Measurements from ENCODE around the gene HHAT. TPM values are rescaled to one million over a fixed set of nuclear protein-coding genes. Genes with fewer than 3 reads are reported as not detected.

Gene HHAT
- total RNA-seq, 2 experiments from 2014 or later: 5.2 to 9.5 TPM

GRCh38 chr1:210633636-210634035 lies 304.9 kb downstream of the HHAT start:
- ChIA-PET CTCF (ENCODE audit: unreplicated experiment) (no interaction called here), POLR2A (interaction anchor here (0.7 kb wide), 1 partner anchor 63 kb away, joined by 3 read pairs; no protein-coding TSS in a partner anchor)
- no peak overlapping the region for H3K4me3 ChIP-seq (ENCODE audit: low read depth, low read length, poor library complexity, severe bottlenecking)
- no peaks in the 10 kb centered on the region for H3K79me2 ChIP-seq (ENCODE audit: insufficient read depth, low read depth, low read length)
- TF ChIP-seq CTCF (conservative IDR thresholded peaks at IDR 0.05; ENCODE audit: low read length) (no peak), EZH2phosphoT487 (IDR thresholded peaks at IDR 0.05; ENCODE audit: borderline replicate concordance, low read depth, low read length) (no peak)
- intact Hi-C loops (cut with micrococcal nuclease; ENCODE audit: unreplicated experiment): no loop called here
- no peaks in the 10 kb centered on the region for H3K9me3 ChIP-seq (ENCODE audit: low read length)
- no peak overlapping the region for H3K4me2 ChIP-seq (ENCODE audit: low read length)
- DNase-seq (ENCODE audit: low spot score): no peak
- H3K9me2 ChIP-seq (ENCODE audit: insufficient read depth, low read length): no peaks in the 10 kb centered on the region
- H3K36me3 ChIP-seq (ENCODE audit: insufficient read depth, low read length): no peaks in the 10 kb centered on the region
- no peaks in the 10 kb centered on the region for H3K4me1 ChIP-seq (ENCODE audit: insufficient read depth, low read length, poor library complexity, severe bottlenecking)
- BruUV-seq (replicated peaks): no TSS peak
- no peaks in the 10 kb centered on the region for H4K20me1 ChIP-seq (ENCODE audit: insufficient read depth, low read length)
- H2AFZ ChIP-seq (ENCODE audit: low read length): no peak overlapping the region
- no peak overlapping the region for H3K27ac ChIP-seq (ENCODE audit: low read depth, low read length, poor library complexity, severe bottlenecking)

- no peaks in the 10 kb centered on the region for H3K36me3 ChIP-seq (ENCODE audit: insufficient read depth, low read length)
- no peak overlapping the region for H3K27ac ChIP-seq (ENCODE audit: low read depth, low read length, poor library complexity, severe bottlenecking)
- no peaks in the 10 kb centered on the region for H4K20me1 ChIP-seq (ENCODE audit: insufficient read depth, low read length)
- DNase-seq (ENCODE audit: low spot score): no peak
- TF ChIP-seq EZH2phosphoT487 (IDR thresholded peaks at IDR 0.05; ENCODE audit: borderline replicate concordance, low read depth, low read length) (no peak), CTCF (conservative IDR thresholded peaks at IDR 0.05; ENCODE audit: low read length) (no peak)
- H3K9me2 ChIP-seq (ENCODE audit: insufficient read depth, low read length): no peaks in the 10 kb centered on the region
- H3K79me2 ChIP-seq (ENCODE audit: insufficient read depth, low read depth, low read length): no peaks in the 10 kb centered on the region
- H3K4me1 ChIP-seq (ENCODE audit: insufficient read depth, low read length, poor library complexity, severe bottlenecking): no peaks in the 10 kb centered on the region
- POLR2A ChIA-PET: no interaction called here
- intact Hi-C loops (cut with micrococcal nuclease; ENCODE audit: unreplicated experiment): no loop called here
- no peak overlapping the region for H2AFZ ChIP-seq (ENCODE audit: low read length)
- no TSS peak for BruUV-seq (replicated peaks)
- CTCF ChIA-PET (ENCODE audit: unreplicated experiment): no interaction called here
- no peak overlapping the region for H3K4me2 ChIP-seq (ENCODE audit: low read length)
- no peaks in the 10 kb centered on the region for H3K9me3 ChIP-seq (ENCODE audit: low read length)
- H3K4me3 ChIP-seq (ENCODE audit: low read depth, low read length, poor library complexity, severe bottlenecking): no peak overlapping the region
Observed at GRCh38 chr1:210635108-210635507, 306.4 kb downstream of the HHAT start.

GRCh38 chr1:210641582-210641981 lies 312.9 kb downstream of the HHAT start:
- ChIA-PET CTCF (ENCODE audit: unreplicated experiment) (no interaction called here), POLR2A (no interaction called here)
- H4K20me1 ChIP-seq (ENCODE audit: insufficient read depth, low read length): no peaks in the 10 kb centered on the region
- no peaks in the 10 kb centered on the region for H3K9me3 ChIP-seq (ENCODE audit: low read length)
- no peak for DNase-seq (ENCODE audit: low spot score)
- intact Hi-C loops (cut with micrococcal nuclease; ENCODE audit: unreplicated experiment): no loop called here
- no peak overlapping the region for H3K27ac ChIP-seq (ENCODE audit: low read depth, low read length, poor library complexity, severe bottlenecking)
- H3K36me3 ChIP-seq (ENCODE audit: insufficient read depth, low read length): no peaks in the 10 kb centered on the region
- H3K4me1 ChIP-seq (ENCODE audit: insufficient read depth, low read length, poor library complexity, severe bottlenecking): no peaks in the 10 kb centered on the region
- no peak overlapping the region for H2AFZ ChIP-seq (ENCODE audit: low read length)
- no peak overlapping the region for H3K4me3 ChIP-seq (ENCODE audit: low read depth, low read length, poor library complexity, severe bottlenecking)
- no peaks in the 10 kb centered on the region for H3K9me2 ChIP-seq (ENCODE audit: insufficient read depth, low read length)
- no peak overlapping the region for H3K4me2 ChIP-seq (ENCODE audit: low read length)
- TF ChIP-seq EZH2phosphoT487 (IDR thresholded peaks at IDR 0.05; ENCODE audit: borderline replicate concordance, low read depth, low read length): no peak
- TF ChIP-seq CTCF (conservative IDR thresholded peaks at IDR 0.05; ENCODE audit: low read length): no peak
- no peaks in the 10 kb centered on the region for H3K79me2 ChIP-seq (ENCODE audit: insufficient read depth, low read depth, low read length)
- BruUV-seq (replicated peaks): no TSS peak
